GM23338 (cell line): Measurements from ENCODE around the gene AOPEP. TPM values are rescaled to one million over a fixed set of nuclear protein-coding genes. Genes with fewer than 3 reads are reported as not detected.

ENCODE experiments used
- ATAC-seq: fragments of 200-7000 bp; cut with Tn5 transposase; 3 replicates; pipeline ENCODE4 v1.9.1; 2020
- DNase-seq: peaks from one replicate; pipeline ENCODE4 v3.0.0-alpha.2; 2015; ENCODE audit warnings: low spot score
- H2AFZ ChIP-seq: fragments of 200-600 bp; sonication (generic); 2 replicates; pipeline ENCODE4 v1.8.0; 2016; ENCODE audit warnings: antibody characterized with exemption, mild to moderate bottlenecking, moderate library complexity
- H3F3A ChIP-seq: fragments of 200-600 bp; sonication (generic); replicated peaks from 2 replicates; pipeline ENCODE4 v1.8.0; 2017; ENCODE audit warnings: antibody characterized with exemption, mixed run types, low read depth
- H3K27ac ChIP-seq: fragments of 200-600 bp; sonication (generic); 2 replicates; pipeline ENCODE4 v1.6.1; 2016; ENCODE audit warnings: low read depth
- H3K27me3 ChIP-seq: fragments of 200-600 bp; sonication (generic); 2 replicates; pipeline ENCODE4 v1.8.0; 2016; ENCODE audit warnings: mild to moderate bottlenecking, mixed run types, moderate library complexity; ENCODE audit not compliant: insufficient read depth
- H3K36me3 ChIP-seq: fragments of 200-600 bp; sonication (generic); 2 replicates; pipeline ENCODE4 v1.8.0; 2016; ENCODE audit warnings: mild to moderate bottlenecking; ENCODE audit not compliant: insufficient read depth
- H3K4me1 ChIP-seq: fragments of 200-600 bp; sonication (generic); 2 replicates; pipeline ENCODE4 v1.8.0; 2016; ENCODE audit warnings: mild to moderate bottlenecking, moderate library complexity; ENCODE audit not compliant: insufficient read depth
- H3K4me2 ChIP-seq: fragments of 200-600 bp; sonication (generic); 2 replicates; pipeline ENCODE4 v1.7.1; 2017; ENCODE audit warnings: mixed run types
- H3K4me3 ChIP-seq: fragments of 200-600 bp; sonication (generic); 2 replicates; pipeline ENCODE4 v1.6.1; 2016; ENCODE audit warnings: mixed run types
- H3K79me2 ChIP-seq: fragments of 200-600 bp; sonication (generic); replicated peaks from 2 replicates; pipeline ENCODE4 v1.8.0; 2017; ENCODE audit warnings: mild to moderate bottlenecking; ENCODE audit not compliant: insufficient read depth
- H3K9me2 ChIP-seq: fragments of 200-600 bp; sonication (generic); 2 replicates; pipeline ENCODE4 v1.8.0; 2017; ENCODE audit not compliant: insufficient read depth
- H4K20me1 ChIP-seq: fragments of 200-600 bp; sonication (generic); replicated peaks from 2 replicates; pipeline ENCODE4 v1.8.0; 2017; ENCODE audit warnings: mild to moderate bottlenecking; ENCODE audit not compliant: insufficient read depth
- H3K27ac Mint-ChIP-seq: 2 replicates; pipeline ENCODE4 v1.8.0; 2020; ENCODE audit warnings: inconsistent platforms, mild to moderate bottlenecking, moderate library complexity, mixed read lengths
- H3K27me3 Mint-ChIP-seq: 3 replicates; pipeline ENCODE4 v1.8.0; 2022; ENCODE audit warnings: low read depth, mild to moderate bottlenecking, moderate library complexity, mixed read lengths, inconsistent platforms; ENCODE audit not compliant: insufficient read depth, poor library complexity
- H3K36me3 Mint-ChIP-seq: 3 replicates; pipeline ENCODE4 v1.8.0; 2021; ENCODE audit warnings: low read depth, mild to moderate bottlenecking, inconsistent platforms, moderate library complexity, mixed read lengths
- H3K4me1 Mint-ChIP-seq: 3 replicates; pipeline ENCODE4 v1.8.0; 2020; ENCODE audit warnings: mild to moderate bottlenecking, inconsistent platforms, mixed read lengths
- H3K4me3 Mint-ChIP-seq: 3 replicates; pipeline ENCODE4 v1.8.0; 2021; ENCODE audit warnings: moderate library complexity, mild to moderate bottlenecking, inconsistent platforms, mixed read lengths
- H3K9me3 Mint-ChIP-seq: 3 replicates; pipeline ENCODE4 v1.8.0; 2020; ENCODE audit warnings: moderate library complexity, mild to moderate bottlenecking, inconsistent platforms, mixed read lengths
- CREB1 ChIP-seq: fragments of 250-450 bp; sonication (Bioruptor Pico); IDR thresholded peaks from 2 replicates; pipeline ENCODE4 v1.5.0; 2020; ENCODE audit warnings: low read depth, mild to moderate bottlenecking, moderate library complexity
- EZH2phosphoT487 ChIP-seq: fragments of 200-600 bp; sonication (generic); IDR thresholded peaks from one replicate; pipeline ENCODE4 v1.8.1; 2018; ENCODE audit warnings: antibody characterized with exemption; ENCODE audit not compliant: unreplicated experiment
- JUNB ChIP-seq: IDR thresholded peaks from one replicate; pipeline ENCODE4 v1.6.1; 2016; ENCODE audit warnings: antibody characterized with exemption; ENCODE audit not compliant: unreplicated experiment
- POLR2AphosphoS5 ChIP-seq: IDR thresholded peaks from 2 replicates; pipeline ENCODE4 v1.6.1; 2016; ENCODE audit warnings: antibody characterized with exemption, low read depth
- ZNF114 ChIP-seq: fragments of 250-450 bp; sonication (Bioruptor Pico); IDR thresholded peaks from 2 replicates; pipeline ENCODE4 v1.5.0; 2020; ENCODE audit warnings: mild to moderate bottlenecking, moderate library complexity
- ZNF331 ChIP-seq: fragments of 250-450 bp; sonication (Bioruptor Pico); IDR thresholded peaks from 2 replicates; pipeline ENCODE4 v1.5.0; 2020; ENCODE audit warnings: low read depth, mild to moderate bottlenecking, moderate library complexity
- ZNF462 ChIP-seq: fragments of 250-450 bp; sonication (Bioruptor Pico); IDR thresholded peaks from 2 replicates; pipeline ENCODE4 v1.5.0; 2020; ENCODE audit warnings: mild to moderate bottlenecking, moderate library complexity
- polyA plus RNA-seq: library from polyadenylated mRNA; unstranded; fragments of >200 nt; fragmentation: Nextera tagmentation; extraction: Ambion mirVana; gene quantifications from 2 replicates; pipeline ENCODE4 v1.2.1, GENCODE V29; 2016
- total RNA-seq: library from RNA; depleted of rRNA; stranded (reverse); fragments of >200 nt; shearing (Covaris generic); gene quantifications from 2 replicates; pipeline ENCODE4 v1.2.3, GENCODE V29; 2014

Gene AOPEP
- total and polyA plus RNA-seq, 2 experiments from 2014 or later, result 7.0 to 16.5 TPM

GRCh38 chr9:94879230-94879629, 152.7 kb downstream of the AOPEP start (continued):
- TF ChIP-seq POLR2AphosphoS5 (no peak), ZNF462 (CRISPR knock-in tag) (no peak), ZNF331 (CRISPR knock-in tag) (no peak), CREB1 (no peak), EZH2phosphoT487 (no peak)

GRCh38 chr9:94881023-94881422, 154.5 kb downstream of the AOPEP start:
- Mint-ChIP-seq H3K27me3 (no peaks in the 10 kb centered on the region), H3K4me1 (peaks cover 14% of the 10 kb centered on the region; the same call in 2 of the 3 replicates), H3K9me3 (no peaks in the 10 kb centered on the region), H3K4me3 (no peak overlapping the region), H3K36me3 (no peaks in the 10 kb centered on the region), H3K27ac (no peak overlapping the region)
- Histone ChIP-seq H3K4me3 (no peak overlapping the region), H3K4me2 (no peak overlapping the region), H2AFZ (no peak overlapping the region), H3K27ac (no peak overlapping the region), H3K4me1 (0 out of 2 replicates have a peak, but pooled peaks cover 4% of the 10 kb centered on the region), H4K20me1 (no peaks in the 10 kb centered on the region), H3K27me3 (no peaks in the 10 kb centered on the region), H3K9me2 (no peaks in the 10 kb centered on the region; the same call in 1 of the 2 replicates), H3F3A (no peaks in the 10 kb centered on the region), H3K36me3 (no peaks in the 10 kb centered on the region), H3K79me2 (no peaks in the 10 kb centered on the region)
- no peak for DNase-seq
- ATAC-seq, result no peak
- no peak for TF ChIP-seq CREB1
- no peak for TF ChIP-seq ZNF462 (CRISPR knock-in tag)
- no peak for TF ChIP-seq ZNF114 (CRISPR knock-in tag)
- no peak for TF ChIP-seq JUNB
